Aorta (tissue), 5 donors: ENCODE data around the gene TARS2. TPM values are rescaled to one million over a fixed set of nuclear protein-coding genes. Genes with fewer than 3 reads are reported as not detected.

ENCODE experiments used
- ATAC-seq: fragments of 200-7000 bp; cut with Tn5 transposase; one replicate; pipeline ENCODE4 v1.9.1; 2022; ENCODE audit warnings: moderate library complexity; ENCODE audit not compliant: low FRiP score
- DNase-seq, 2 donors: peaks; one replicate each; pipeline ENCODE4 v3.0.0-alpha.2; 2020
- H3K27ac ChIP-seq, 2 donors: one replicate each; pipeline ENCODE4 v1.5.1; 2013; ENCODE audit warnings: low read length in 2 of 2, mild to moderate bottlenecking in 2 of 2, moderate library complexity in 2 of 2, control low read depth in 1 of 2, inconsistent platforms in 1 of 2, low read depth in 1 of 2
- H3K27me3 ChIP-seq, 2 donors: one replicate each; pipeline ENCODE4 v1.6.1; 2013; ENCODE audit warnings: control low read depth in 1 of 2, low read length in 1 of 2, mild to moderate bottlenecking in 1 of 2, moderate library complexity in 1 of 2; ENCODE audit not compliant: insufficient read depth in 2 of 2, control insufficient read depth in 1 of 2
- H3K36me3 ChIP-seq, 2 donors: one replicate each; pipeline ENCODE4 v1.6.1; 2013; ENCODE audit warnings: control low read depth in 1 of 2, low read length in 1 of 2, mild to moderate bottlenecking in 1 of 2; ENCODE audit not compliant: insufficient read depth in 2 of 2, control insufficient read depth in 1 of 2
- H3K4me1 ChIP-seq, 2 donors: one replicate each; pipeline ENCODE4 v1.6.1; 2013; ENCODE audit warnings: low read length in 2 of 2, control low read depth in 1 of 2, mild to moderate bottlenecking in 1 of 2, moderate library complexity in 1 of 2; ENCODE audit not compliant: insufficient read depth in 2 of 2, control insufficient read depth in 1 of 2
- H3K4me3 ChIP-seq, 2 donors: one replicate each; pipeline ENCODE4 v1.5.1; 2013; ENCODE audit warnings: low read length in 2 of 2, control low read depth in 1 of 2, mild to moderate bottlenecking in 1 of 2
- H3K9me3 ChIP-seq: one replicate; pipeline ENCODE4 v1.6.1; 2013; ENCODE audit warnings: mild to moderate bottlenecking, low read length; ENCODE audit not compliant: control insufficient read depth
- WGBS, 2 donors: extraction: QIAGEN DNeasy Blood & Tissue Kit; methylation state at CpG; one replicate each; pipeline ENCODE4 v1.1.7; 2013; 5-methylcytosine and 5-hydroxymethylcytosine counted together
- intact Hi-C, 2 donors: fragments of 100-400 bp; cut with DNase I; formaldehyde crosslinking; loops; one replicate each; pipeline versions ENCODE4 v1.14.2 to v1.15.0; 2022
- polyA plus RNA-seq, 2 donors: library from polyadenylated mRNA; stranded (reverse); fragments of 200-250 nt; gene quantifications; one replicate each; pipeline ENCODE4 v1.2.3, GENCODE V29; 2013
- total RNA-seq, 2 donors: library from RNA; stranded (reverse); fragmentation: NEBNext Ultra II Directional; extraction: Animal tissue kit (Norgen Biotek cat#: 25700); gene quantifications; one replicate each; pipeline ENCODE4 v1.2.1, GENCODE V29; 2021
- donor health status: healthy with polysubstance abuse.
- donor health status: Bipolar disorder and iron deficiency.
- donor health status: DM: no; HTN: no; CAD: no.
- donor health status: DM: no; HTN: no; CAD: no.
- donor health status: DM: yes; HTN: yes; CAD: no.

Gene TARS2
- total and polyA plus RNA-seq, 4 donors = 8.4 to 18.6 (median 13.7) TPM

- intact Hi-C loops = no loop called here
- no peak for ATAC-seq
- DNase-seq = no peak
- H3K27me3 ChIP-seq = no peaks in the 10 kb centered on the region
- H3K27ac ChIP-seq = no peak overlapping the region
- WGBS, 2 donors = 85 to 93% methylated on average over 2 of the region's 2 CpGs
- no peak overlapping the region for H3K4me3 ChIP-seq
- no peaks in the 10 kb centered on the region for H3K9me3 ChIP-seq
- no peaks in the 10 kb centered on the region for H3K36me3 ChIP-seq
- H3K4me1 ChIP-seq = no peaks in the 10 kb centered on the region
Measured at GRCh38 chr1:150512846-150513245, 25.6 kb downstream of the TARS2 start.

- DNase-seq (peak in 1 of 2 donors; percentile 42), ATAC-seq (no peak)
- intact Hi-C loops = no loop called here
- Histone ChIP-seq H3K27me3 (no peaks in the 10 kb centered on the region), H3K4me1 (no peaks in the 10 kb centered on the region), H3K9me3 (no peaks in the 10 kb centered on the region), H3K27ac (no peak overlapping the region), H3K4me3 (no peak overlapping the region), H3K36me3 (no peaks in the 10 kb centered on the region)
- WGBS, 2 donors = 92% methylated on average over 7 of the region's 7 CpGs
Measured at GRCh38 chr1:150513351-150513791, 26.2 kb downstream of the TARS2 start.

- H3K4me3 ChIP-seq = no peak overlapping the region
Measured at GRCh38 chr1:150514260-150514659, 27.0 kb downstream of the TARS2 start.

GRCh38 chr1:150514913-150515327, 27.7 kb downstream of the TARS2 start:
- 16 to 22% methylated on average over 21 of the region's 21 CpGs for WGBS, 2 donors
- Histone ChIP-seq H3K27me3 (no peaks in the 10 kb centered on the region), H3K4me3 (peak overlapping the region; percentile 29 to 31), H3K4me1 (no peaks in the 10 kb centered on the region), H3K36me3 (no peaks in the 10 kb centered on the region), H3K9me3 (no peaks in the 10 kb centered on the region), H3K27ac (peak overlapping the region in 1 of 2 donors; percentile 45)
- DNase-seq (no peak), ATAC-seq (no peak)
- intact Hi-C loops = loop anchor here in 1 of 2 donors (5.0 kb wide), 1 partner anchor 43 kb away; no protein-coding TSS in a partner anchor

More at GRCh38 chr1:150514260-150514659, 27.0 kb downstream of the TARS2 start:
- no peak for ATAC-seq
- DNase-seq = no peak
- intact Hi-C loops = no loop called here
- Histone ChIP-seq H3K4me1 (no peaks in the 10 kb centered on the region), H3K27ac (no peak overlapping the region), H3K27me3 (no peaks in the 10 kb centered on the region), H3K36me3 (no peaks in the 10 kb centered on the region), H3K9me3 (no peaks in the 10 kb centered on the region)
- 94 to 95% methylated on average over 9 of the region's 9 CpGs for WGBS, 2 donors

GRCh38 chr1:150515328-150516049, 28.3 kb downstream of the TARS2 start, which contains the start of gene FALEC:
FALEC (plus strand) TSS chr1:150515752.
- ATAC-seq (peak; percentile 99), DNase-seq (peak; percentile 98 to 99)
- no peaks in the 10 kb centered on the region for H3K36me3 ChIP-seq
- peak within 1 kb of the TSS; percentile 31 to 40 for H3K4me3 ChIP-seq
- H3K4me1 ChIP-seq = no peaks in the 10 kb centered on the region
- peak within 1 kb of the TSS; percentile 44 to 61 for H3K27ac ChIP-seq
- H3K9me3 ChIP-seq = no peaks in the 10 kb centered on the region
- intact Hi-C loops = loop anchor here in 1 of 2 donors (5.0 kb wide), 1 partner anchor 43 kb away; no protein-coding TSS in a partner anchor
- 0% methylated on average over 53 to 54 of the region's 54 CpGs for WGBS, 2 donors
- no peaks in the 10 kb centered on the region for H3K27me3 ChIP-seq

- Histone ChIP-seq H3K36me3 (no peaks in the 10 kb centered on the region), H3K27ac (no peak overlapping the region), H3K4me1 (no peaks in the 10 kb centered on the region), H3K27me3 (no peaks in the 10 kb centered on the region), H3K9me3 (no peaks in the 10 kb centered on the region), H3K4me3 (peak overlapping the region in 1 of 2 donors; percentile 40)
- intact Hi-C loops = loop anchor here in 1 of 2 donors (5.0 kb wide), 1 partner anchor 44 kb away; no protein-coding TSS in a partner anchor
- ATAC-seq (peak; percentile 27), DNase-seq (peak in 1 of 2 donors; percentile 44)
- 0% methylated on average over 19 of the region's 19 CpGs for WGBS, 2 donors
Measured at GRCh38 chr1:150516050-150516591, 28.9 kb downstream of the TARS2 start.

GRCh38 chr1:150516616-150517015, 29.4 kb downstream of the TARS2 start:
- ATAC-seq (no peak), DNase-seq (no peak)
- Histone ChIP-seq H3K4me3 (no peak overlapping the region), H3K4me1 (no peaks in the 10 kb centered on the region), H3K27me3 (no peaks in the 10 kb centered on the region), H3K9me3 (no peaks in the 10 kb centered on the region), H3K27ac (no peak overlapping the region), H3K36me3 (no peaks in the 10 kb centered on the region)
- 23 to 24% methylated on average over 4 of the region's 4 CpGs for whole genome bisulfite sequencing, 2 donors
- intact Hi-C loops = loop anchor here in 1 of 2 donors (5.0 kb wide), 1 partner anchor 44 kb away; no protein-coding TSS in a partner anchor

- DNase-seq = no peak
- no peak for ATAC-seq
- 66 to 69% methylated on average over 1 of the region's 1 CpG for WGBS, 2 donors
Measured at GRCh38 chr1:150521196-150521968, 34.2 kb downstream of the TARS2 start.

More at GRCh38 chr1:150521196-150521968, 34.2 kb downstream of the TARS2 start:
- intact Hi-C loops = no loop called here
- H3K9me3 ChIP-seq = no peaks in the 10 kb centered on the region
- no peaks in the 10 kb centered on the region for H3K36me3 ChIP-seq
- no peaks in the 10 kb centered on the region for H3K4me1 ChIP-seq
- no peak overlapping the region for H3K27ac ChIP-seq
- H3K27me3 ChIP-seq = no peaks in the 10 kb centered on the region
- no peak overlapping the region for H3K4me3 ChIP-seq
